Fibroblast of lung (primary cell): ENCODE measurements around the gene DDI2. TPM values are rescaled to one million over a fixed set of nuclear protein-coding genes. Genes with fewer than 3 reads are reported as not detected.

ENCODE experiments used
- DNase-seq, 2 donors: peaks; one replicate each; pipeline versions ENCODE4 v3.0.0 to v3.0.0-alpha.2; 2010; ENCODE audit warnings: low read depth in 2 of 2
- H2AFZ ChIP-seq: 2 replicates; pipeline ENCODE4 v1.5.1; 2012; ENCODE audit warnings: low read length, control low read depth, inconsistent platforms
- H3K27ac ChIP-seq: 2 replicates; pipeline ENCODE4 v1.5.1; 2011; ENCODE audit warnings: low read length, control low read depth; ENCODE audit not compliant: insufficient read depth
- H3K27me3 ChIP-seq: 2 replicates; pipeline ENCODE4 v1.5.1; 2011; ENCODE audit warnings: mild to moderate bottlenecking, low read length; ENCODE audit not compliant: control insufficient read depth, insufficient read depth
- H3K36me3 ChIP-seq: 2 replicates; pipeline ENCODE4 v1.5.1; 2011; ENCODE audit warnings: low read length; ENCODE audit not compliant: control insufficient read depth, insufficient read depth
- H3K4me1 ChIP-seq: 2 replicates; pipeline ENCODE4 v1.5.1; 2011; ENCODE audit warnings: low read length; ENCODE audit not compliant: control insufficient read depth, insufficient read depth; ENCODE audit errors: extremely low read depth
- H3K4me2 ChIP-seq: 2 replicates; pipeline ENCODE4 v1.5.1; 2011; ENCODE audit warnings: low read length, control low read depth; ENCODE audit not compliant: insufficient read depth; ENCODE audit errors: extremely low read depth
- H3K4me3 ChIP-seq, 4 experiments: fragments of 200-600 bp in 1 of 4; sonication (generic) in 1 of 4; replicated peaks in 1 of 4; 2 replicates each; pipeline ENCODE4 v1.5.1; 2011 to 2016; ENCODE audit warnings: low read length in 4 of 4, low read depth in 3 of 4, mild to moderate bottlenecking in 3 of 4, control low read depth in 2 of 4, inconsistent platforms in 1 of 4, mixed read lengths in 1 of 4; ENCODE audit not compliant: insufficient read depth in 1 of 4; ENCODE audit errors: control extremely low read depth in 1 of 4
- H3K79me2 ChIP-seq: 2 replicates; pipeline ENCODE4 v1.5.1; 2012; ENCODE audit warnings: mild to moderate bottlenecking, low read length, inconsistent platforms; ENCODE audit not compliant: control insufficient read depth, insufficient read depth
- H3K9ac ChIP-seq: 2 replicates; pipeline ENCODE4 v1.5.1; 2011; ENCODE audit warnings: mild to moderate bottlenecking, low read length, control low read depth; ENCODE audit not compliant: insufficient read depth
- H3K9me3 ChIP-seq: 2 replicates; pipeline ENCODE4 v1.5.1; 2012; ENCODE audit warnings: low read depth, low read length; ENCODE audit not compliant: control insufficient read depth, insufficient read depth
- H4K20me1 ChIP-seq: 2 replicates; pipeline ENCODE4 v1.5.1; 2011; ENCODE audit warnings: low read length; ENCODE audit not compliant: control insufficient read depth, insufficient read depth; ENCODE audit errors: extremely low read depth
- EZH2 ChIP-seq: IDR thresholded peaks from 2 replicates; pipeline ENCODE4 v1.5.1; 2012; ENCODE audit warnings: low read length, control low read depth, mild to moderate bottlenecking; ENCODE audit errors: missing control alignments
- polyA plus RNA-seq, 2 donors: library from polyadenylated mRNA; depleted of rRNA in 1 of 2; stranded (reverse) in 1 of 2; unstranded in 1 of 2; fragments of >200 nt; gene quantifications; 2 replicates each; pipeline ENCODE4 v1.2.1, GENCODE V29; 2011 to 2012; ENCODE audit warnings: missing spikeins in 1 of 2
- total RNA-seq: library from RNA; depleted of rRNA; stranded (reverse); fragments of >200 nt; gene quantifications from 2 replicates; pipeline ENCODE4 v1.2.1, GENCODE V29; 2014
- TF ChIP-seq, protein P1 (sequence below), 2 donors: IDR thresholded peaks in 1 of 2; conservative IDR thresholded peaks in 1 of 2; 1 replicate in 1 of 2; 2 replicates in 1 of 2; pipeline ENCODE4 v1.5.1; 2011 to 2012; ENCODE audit warnings: low read length in 2 of 2, control low read depth in 1 of 2, inconsistent platforms in 1 of 2, low read depth in 1 of 2, mild to moderate bottlenecking in 1 of 2

Gene DDI2
- total and polyA plus RNA-seq, 2 donors (not counting 1 experiment from before 2014, with no cell fraction given): 9.3 to 11.7 TPM

DNA sequence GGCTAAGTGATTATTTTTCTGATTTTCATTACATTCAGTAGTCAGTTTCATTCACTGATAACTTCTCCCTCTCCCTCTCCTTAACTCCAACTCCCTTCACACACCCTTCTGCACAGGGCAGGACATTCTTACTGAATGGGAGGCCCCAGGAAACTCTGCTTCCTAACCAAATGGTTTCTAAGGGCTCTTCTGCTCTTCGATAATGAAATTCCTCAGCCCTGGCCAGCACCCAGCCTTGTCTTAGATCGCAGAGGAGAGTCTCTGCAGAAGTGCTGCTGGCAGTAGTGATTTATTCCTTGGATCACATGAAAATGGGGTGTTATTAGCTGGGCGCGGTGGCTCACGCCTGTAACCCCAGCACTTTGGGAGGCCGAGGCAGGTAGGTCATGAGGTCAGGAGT lies 83.2 kb downstream of the DDI2 start:
- peaks cover 47% of the 10 kb centered on the region for H3K79me2 ChIP-seq

DNA sequence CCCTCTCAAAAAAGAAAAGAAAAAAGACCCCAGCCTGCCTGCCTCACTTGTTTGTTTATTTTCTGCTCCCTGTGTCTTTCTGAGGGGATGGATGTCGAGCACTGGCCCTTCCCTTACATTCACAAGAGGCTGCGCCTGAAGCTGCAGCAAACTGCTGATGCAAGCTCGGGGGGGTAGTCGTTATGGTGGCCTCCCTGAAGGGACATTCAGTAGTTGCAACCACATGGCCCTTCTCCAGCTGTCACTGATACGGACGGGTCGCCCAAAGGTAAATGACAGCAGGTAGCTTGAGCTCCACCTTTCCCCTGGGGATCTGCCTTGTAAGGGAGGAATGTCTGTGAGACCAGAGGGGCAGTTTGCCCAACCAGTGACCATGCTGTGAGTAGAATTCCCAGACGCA lies 84.5 kb downstream of the DDI2 start:
- Histone ChIP-seq H3K9ac (no peak overlapping the region), H3K4me2 (no peak overlapping the region), H3K9me3 (no peaks in the 10 kb centered on the region), H3K79me2 (peaks cover 50% of the 10 kb centered on the region), H2AFZ (no peak overlapping the region), H3K4me1 (peaks cover 13% of the 10 kb centered on the region), H3K27ac (no peak overlapping the region), H3K4me3 (no peak overlapping the region), H4K20me1 (no peaks in the 10 kb centered on the region), H3K36me3 (peaks cover 4% of the 10 kb centered on the region), H3K27me3 (no peaks in the 10 kb centered on the region)
- DNase-seq: no peak
- no peak for TF ChIP-seq EZH2
- TF ChIP-seq, protein P1, sequence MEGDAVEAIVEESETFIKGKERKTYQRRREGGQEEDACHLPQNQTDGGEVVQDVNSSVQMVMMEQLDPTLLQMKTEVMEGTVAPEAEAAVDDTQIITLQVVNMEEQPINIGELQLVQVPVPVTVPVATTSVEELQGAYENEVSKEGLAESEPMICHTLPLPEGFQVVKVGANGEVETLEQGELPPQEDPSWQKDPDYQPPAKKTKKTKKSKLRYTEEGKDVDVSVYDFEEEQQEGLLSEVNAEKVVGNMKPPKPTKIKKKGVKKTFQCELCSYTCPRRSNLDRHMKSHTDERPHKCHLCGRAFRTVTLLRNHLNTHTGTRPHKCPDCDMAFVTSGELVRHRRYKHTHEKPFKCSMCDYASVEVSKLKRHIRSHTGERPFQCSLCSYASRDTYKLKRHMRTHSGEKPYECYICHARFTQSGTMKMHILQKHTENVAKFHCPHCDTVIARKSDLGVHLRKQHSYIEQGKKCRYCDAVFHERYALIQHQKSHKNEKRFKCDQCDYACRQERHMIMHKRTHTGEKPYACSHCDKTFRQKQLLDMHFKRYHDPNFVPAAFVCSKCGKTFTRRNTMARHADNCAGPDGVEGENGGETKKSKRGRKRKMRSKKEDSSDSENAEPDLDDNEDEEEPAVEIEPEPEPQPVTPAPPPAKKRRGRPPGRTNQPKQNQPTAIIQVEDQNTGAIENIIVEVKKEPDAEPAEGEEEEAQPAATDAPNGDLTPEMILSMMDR (conservative IDR thresholded peaks at IDR 0.05 in 1 of 2, IDR thresholded peaks at IDR 0.05 in 1 of 2; ENCODE audit: low read depth in 1 of 2, low read length in 2 of 2): no peak

More for the DNA sequence above, 83.2 kb downstream of the DDI2 start:
- TF ChIP-seq, protein P1 (conservative IDR thresholded peaks at IDR 0.05 in 1 of 2, IDR thresholded peaks at IDR 0.05 in 1 of 2; ENCODE audit: low read depth in 1 of 2, low read length in 2 of 2): no peak
- TF ChIP-seq EZH2: no peak
- H3K9ac ChIP-seq: no peak overlapping the region
- H2AFZ ChIP-seq: no peak overlapping the region
- H3K4me3 ChIP-seq: no peak overlapping the region
- H3K4me2 ChIP-seq: no peak overlapping the region
- H3K4me1 ChIP-seq: peaks cover 13% of the 10 kb centered on the region
- peak; percentile 26 to 63 for DNase-seq
- no peaks in the 10 kb centered on the region for H4K20me1 ChIP-seq
- peaks cover 6% of the 10 kb centered on the region for H3K36me3 ChIP-seq
- H3K27me3 ChIP-seq: no peaks in the 10 kb centered on the region
- H3K27ac ChIP-seq: no peak overlapping the region
- H3K9me3 ChIP-seq: no peaks in the 10 kb centered on the region

- no peaks in the 10 kb centered on the region for H4K20me1 ChIP-seq
- H3K4me1 ChIP-seq: peaks cover 13% of the 10 kb centered on the region
- H3K79me2 ChIP-seq: peaks cover 53% of the 10 kb centered on the region
- peak overlapping the region; percentile 85 for H3K4me2 ChIP-seq
- H3K27me3 ChIP-seq: no peaks in the 10 kb centered on the region
- H3K9ac ChIP-seq: peak overlapping the region; percentile 51
- H2AFZ ChIP-seq: no peak overlapping the region
- H3K9me3 ChIP-seq: no peaks in the 10 kb centered on the region
- H3K27ac ChIP-seq: peak overlapping the region; percentile 96
- DNase-seq: no peak
- peaks cover 4% of the 10 kb centered on the region for H3K36me3 ChIP-seq
- TF ChIP-seq EZH2: no peak
- TF ChIP-seq, protein P1 (conservative IDR thresholded peaks at IDR 0.05 in 1 of 2, IDR thresholded peaks at IDR 0.05 in 1 of 2; ENCODE audit: low read depth in 1 of 2, low read length in 2 of 2): peak; percentile 18 to 34
- peak overlapping the region in 3 of 4 experiments; percentile 10 to 23 (median 19) for H3K4me3 ChIP-seq
Observed at GRCh38 chr1:15702722-15703550, 85.7 kb downstream of the DDI2 start.
